ENCODE results near the gene F5.

Gene F5

DNA sequence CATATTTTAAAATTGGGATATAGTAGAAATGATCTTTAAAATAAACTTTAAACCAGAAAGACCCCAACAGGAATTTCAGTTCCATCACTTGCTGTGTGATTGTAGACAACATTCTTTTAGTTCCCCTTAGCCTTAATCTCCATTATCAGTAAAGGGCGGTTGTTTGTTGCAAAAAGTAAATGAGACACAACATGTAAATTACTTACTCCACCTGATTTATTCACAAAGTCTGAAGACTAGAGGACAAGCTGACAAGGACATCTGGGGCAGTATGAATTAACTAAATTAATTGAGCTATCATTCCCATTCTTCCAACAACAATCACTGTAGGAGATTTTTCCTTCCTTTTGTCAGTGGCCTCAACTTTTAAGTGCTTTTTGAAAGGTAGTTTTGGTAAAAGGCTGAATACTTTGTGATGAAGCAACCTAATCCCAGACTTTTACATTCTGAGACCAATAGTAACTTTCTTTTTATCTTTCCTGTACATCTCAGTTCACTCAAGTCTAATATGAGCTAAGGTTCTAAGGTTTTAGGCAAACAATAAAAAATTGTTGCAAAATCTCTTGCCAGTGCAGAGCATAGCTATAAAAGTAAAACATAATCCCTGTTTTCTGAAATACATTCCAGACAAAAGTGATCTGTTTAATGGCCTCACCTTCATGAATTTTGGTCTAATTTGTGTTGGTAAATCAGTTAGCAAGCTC, 106.8 kb downstream of the F5 start:
- DNase-seq (ENCODE audit: insufficient read length, low spot score) (no peak), FAIRE-seq (no peak)
- no peak for TF ChIP-seq POLR2A (IDR thresholded peaks at IDR 0.05; ENCODE audit: low read depth, low read length)

DNA sequence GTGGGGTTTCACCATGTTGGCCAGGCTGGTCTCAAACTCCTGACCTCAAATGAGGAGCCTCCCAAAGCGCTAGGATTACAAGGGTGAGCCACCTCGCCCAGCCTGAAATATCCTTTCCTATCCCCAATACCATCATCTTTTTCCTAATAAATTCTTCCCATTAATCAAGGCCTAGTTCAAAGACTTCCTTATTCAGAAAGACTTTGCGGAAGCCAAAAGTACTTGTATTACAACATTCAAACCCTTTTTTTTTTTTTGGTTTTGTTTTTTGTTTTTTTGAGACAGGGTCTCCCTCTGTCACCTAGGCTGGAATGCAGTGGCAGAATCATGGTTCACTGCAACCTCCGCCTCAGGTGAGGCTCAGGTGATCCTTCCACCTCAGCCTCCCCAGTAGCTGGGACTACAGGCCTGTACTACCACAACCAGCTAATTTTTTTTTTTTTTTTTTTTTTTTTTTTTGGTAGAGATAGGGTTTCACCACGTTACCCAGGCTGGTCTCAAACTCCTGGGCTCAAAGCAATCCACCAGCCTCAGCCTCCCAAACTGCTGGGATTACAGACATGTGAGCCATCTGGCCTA, 108.1 kb downstream of the F5 start:
- no peak for FAIRE-seq
- DNase-seq (ENCODE audit: insufficient read length, low spot score), result no peak
- TF ChIP-seq POLR2A (IDR thresholded peaks at IDR 0.05; ENCODE audit: low read depth, low read length), result no peak

DNA sequence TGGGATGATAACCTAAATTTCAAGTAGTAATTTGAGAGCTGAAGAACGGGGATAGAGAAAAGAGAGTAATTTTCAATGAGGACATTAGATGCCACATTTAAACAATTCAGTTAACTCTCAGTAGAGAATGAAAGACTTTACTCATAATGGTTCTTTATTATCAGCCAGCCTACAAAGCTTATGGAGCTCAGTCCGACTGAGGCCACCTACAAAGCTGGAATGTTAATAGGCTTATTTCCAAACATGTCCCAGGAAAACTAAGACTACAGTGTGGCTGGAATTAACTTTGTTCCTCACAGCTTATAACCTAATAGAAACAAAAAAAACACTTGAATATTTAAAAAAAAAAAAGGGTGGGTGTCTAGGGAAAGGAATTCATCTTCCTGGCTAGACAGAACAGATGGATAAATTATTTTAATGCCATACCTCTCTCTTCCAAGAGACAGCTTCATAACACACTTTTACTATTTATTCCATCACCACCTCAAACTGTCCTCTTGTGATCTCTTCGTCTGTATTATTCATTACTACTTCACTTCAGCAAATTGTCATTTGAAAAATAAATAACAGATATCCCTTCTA, 110.4 kb downstream of the F5 start:
- no peak for FAIRE-seq
- no peak for DNase-seq (ENCODE audit: insufficient read length, low spot score)
- TF ChIP-seq POLR2A (IDR thresholded peaks at IDR 0.05; ENCODE audit: low read depth, low read length), result no peak

GRCh38 chr1:169474302-169474995, 111.8 kb downstream of the F5 start:
- FAIRE-seq, result no peak
- no peak for DNase-seq (ENCODE audit: insufficient read length, low spot score)
- no peak for TF ChIP-seq POLR2A (IDR thresholded peaks at IDR 0.05; ENCODE audit: low read depth, low read length)

GRCh38 chr1:169473347-169473746, 112.9 kb downstream of the F5 start:
- DNase-seq (ENCODE audit: insufficient read length, low spot score), result no peak
- FAIRE-seq, result peak; percentile 23
- TF ChIP-seq POLR2A (IDR thresholded peaks at IDR 0.05; ENCODE audit: low read depth, low read length), result no peak

- DNase-seq (ENCODE audit: insufficient read length, low spot score), result no peak
- no peak for FAIRE-seq
- TF ChIP-seq POLR2A (IDR thresholded peaks at IDR 0.05; ENCODE audit: low read depth, low read length), result no peak
Observed at GRCh38 chr1:169472738-169473137, 113.5 kb downstream of the F5 start.

DNA sequence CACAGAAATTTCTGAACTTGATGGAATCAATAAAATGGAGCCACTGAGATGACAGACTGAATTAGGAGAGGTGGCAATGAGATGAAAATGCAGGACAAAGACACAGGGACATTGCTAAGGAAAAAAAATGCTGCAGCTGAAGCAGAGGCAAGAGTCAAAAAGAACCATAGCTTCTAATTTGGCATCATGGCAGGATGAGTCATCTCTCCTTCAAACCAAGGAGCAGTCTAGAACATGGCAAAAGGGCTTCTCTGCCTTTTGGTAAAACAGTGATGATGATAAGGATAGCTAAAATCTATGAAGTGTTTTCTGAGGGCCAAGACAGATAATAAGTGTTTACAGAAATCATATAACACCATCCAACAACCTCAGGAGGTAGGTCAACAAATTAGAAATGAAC, 117.3 kb downstream of the F5 start:
- DNase-seq (ENCODE audit: insufficient read length, low spot score), result no peak
- no peak for FAIRE-seq
- no peak for TF ChIP-seq POLR2A (IDR thresholded peaks at IDR 0.05; ENCODE audit: low read depth, low read length)

GRCh38 chr1:169466259-169467230, 119.7 kb downstream of the F5 start:
- no peak for TF ChIP-seq POLR2A (IDR thresholded peaks at IDR 0.05; ENCODE audit: low read depth, low read length)
- peak; percentile 11 for FAIRE-seq
- DNase-seq (ENCODE audit: insufficient read length, low spot score), result no peak

DNA sequence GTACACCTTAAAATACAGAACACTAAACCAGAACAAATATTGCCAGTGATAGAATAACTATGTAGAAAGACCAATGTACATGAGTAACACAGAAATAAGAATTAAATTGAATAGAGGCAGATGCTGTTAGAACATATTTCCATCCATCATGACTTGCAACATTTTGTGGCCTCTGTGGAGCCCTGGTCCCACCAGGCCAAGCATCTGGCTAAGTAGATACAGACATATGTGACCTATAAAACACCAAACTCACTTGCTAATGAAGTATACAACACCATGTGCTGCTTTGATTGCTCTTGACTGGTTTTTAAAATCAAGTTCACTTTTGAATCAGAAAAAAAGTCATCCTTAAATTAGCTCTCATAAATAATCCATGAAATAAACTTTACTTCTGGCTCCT, 121.0 kb downstream of the F5 start:
- no peak for FAIRE-seq
- no peak for TF ChIP-seq POLR2A (IDR thresholded peaks at IDR 0.05; ENCODE audit: low read depth, low read length)
- DNase-seq (ENCODE audit: insufficient read length, low spot score), result no peak

Data from H54 (cell line).